Type B pancreatic cell (in vitro differentiated cells): Measurements from ENCODE around the gene TBC1D25. TPM values are rescaled to one million over a fixed set of nuclear protein-coding genes. Genes with fewer than 3 reads are reported as not detected.

Source experiments
- DNase-seq: peaks from one replicate; pipeline ENCODE4 v3.0.0; 2021; ENCODE audit warnings: mixed read lengths; ENCODE audit not compliant: unreplicated experiment; ENCODE audit errors: extremely low spot score
- H3K27ac Mint-ChIP-seq: 2 replicates; pipeline ENCODE4 v1.8.0; 2021; ENCODE audit warnings: mild to moderate bottlenecking, mixed read lengths
- H3K27me3 Mint-ChIP-seq: 2 replicates; pipeline ENCODE4 v1.8.0; 2021; ENCODE audit warnings: mixed read lengths
- H3K36me3 Mint-ChIP-seq: 2 replicates; pipeline ENCODE4 v1.8.0; 2021; ENCODE audit warnings: mixed read lengths
- H3K4me1 Mint-ChIP-seq: one replicate; pipeline ENCODE4 v1.8.0; 2021; ENCODE audit warnings: mixed read lengths; ENCODE audit not compliant: unreplicated experiment
- H3K4me3 Mint-ChIP-seq: 2 replicates; pipeline ENCODE4 v1.8.0; 2021; ENCODE audit warnings: mild to moderate bottlenecking, mixed read lengths
- H3K9me3 Mint-ChIP-seq: 2 replicates; pipeline ENCODE4 v1.8.0; 2021; ENCODE audit warnings: mixed read lengths
- CTCF ChIP-seq: fragments of 200-600 bp; sonication (generic); conservative IDR thresholded peaks from 2 replicates; pipeline ENCODE4 v1.5.0; 2021; ENCODE audit warnings: antibody characterized with exemption, mild to moderate bottlenecking
- total RNA-seq: library from RNA; stranded (reverse); gene quantifications from 2 replicates; pipeline ENCODE4 v1.2.1, GENCODE V29; 2021; ENCODE audit warnings: low replicate concordance

Gene TBC1D25
- total RNA-seq, 1 donor from 2014 or later = 10.6 TPM

- Mint-ChIP-seq H3K27me3 (no peaks in the 10 kb centered on the region), H3K4me3 (no peak overlapping the region), H3K27ac (no peak overlapping the region), H3K9me3 (no peaks in the 10 kb centered on the region), H3K4me1 (peaks cover 7% of the 10 kb centered on the region), H3K36me3 (peaks cover 3% of the 10 kb centered on the region)
- no peak for TF ChIP-seq CTCF
- no peak for DNase-seq
These were observed 27.1 kb upstream of the TBC1D25 start for GRCh38 chrX:48512371-48512935.

DNA sequence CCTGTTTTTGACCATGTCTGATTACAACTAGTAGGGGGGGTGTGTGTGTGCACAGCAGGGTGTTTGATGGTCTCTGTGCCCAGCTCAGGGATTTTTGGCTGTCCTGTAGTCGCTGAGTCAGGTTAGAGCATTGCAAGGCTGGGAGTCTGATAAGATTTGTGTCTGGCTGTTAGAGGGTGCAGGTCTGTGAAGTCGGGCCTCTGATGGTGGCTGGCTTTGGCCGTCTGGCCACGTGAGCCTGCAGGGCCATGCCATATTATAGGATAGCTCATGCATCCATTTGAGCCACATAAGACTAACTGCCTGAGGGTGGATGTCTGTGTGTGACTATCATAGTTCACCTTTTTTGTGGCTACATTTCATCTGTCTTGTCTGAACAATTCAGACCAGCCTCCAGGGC, 25.8 kb upstream of the TBC1D25 start:
- H3K27me3 Mint-ChIP-seq = no peaks in the 10 kb centered on the region
- TF ChIP-seq CTCF = no peak
- H3K4me3 Mint-ChIP-seq = no peak overlapping the region
- H3K36me3 Mint-ChIP-seq = peaks cover 3% of the 10 kb centered on the region
- H3K9me3 Mint-ChIP-seq = no peaks in the 10 kb centered on the region
- no peak overlapping the region for H3K27ac Mint-ChIP-seq
- no peak for DNase-seq
- H3K4me1 Mint-ChIP-seq = peaks cover 7% of the 10 kb centered on the region

- no peak for TF ChIP-seq CTCF
- H3K9me3 Mint-ChIP-seq = no peaks in the 10 kb centered on the region
- H3K36me3 Mint-ChIP-seq = peaks cover 3% of the 10 kb centered on the region
- no peaks in the 10 kb centered on the region for H3K27me3 Mint-ChIP-seq
- H3K4me3 Mint-ChIP-seq = no peak overlapping the region
- no peak for DNase-seq
- H3K27ac Mint-ChIP-seq = no peak overlapping the region
- peaks cover 7% of the 10 kb centered on the region for H3K4me1 Mint-ChIP-seq
These were observed 25.2 kb upstream of the TBC1D25 start for GRCh38 chrX:48514126-48514806.

DNA sequence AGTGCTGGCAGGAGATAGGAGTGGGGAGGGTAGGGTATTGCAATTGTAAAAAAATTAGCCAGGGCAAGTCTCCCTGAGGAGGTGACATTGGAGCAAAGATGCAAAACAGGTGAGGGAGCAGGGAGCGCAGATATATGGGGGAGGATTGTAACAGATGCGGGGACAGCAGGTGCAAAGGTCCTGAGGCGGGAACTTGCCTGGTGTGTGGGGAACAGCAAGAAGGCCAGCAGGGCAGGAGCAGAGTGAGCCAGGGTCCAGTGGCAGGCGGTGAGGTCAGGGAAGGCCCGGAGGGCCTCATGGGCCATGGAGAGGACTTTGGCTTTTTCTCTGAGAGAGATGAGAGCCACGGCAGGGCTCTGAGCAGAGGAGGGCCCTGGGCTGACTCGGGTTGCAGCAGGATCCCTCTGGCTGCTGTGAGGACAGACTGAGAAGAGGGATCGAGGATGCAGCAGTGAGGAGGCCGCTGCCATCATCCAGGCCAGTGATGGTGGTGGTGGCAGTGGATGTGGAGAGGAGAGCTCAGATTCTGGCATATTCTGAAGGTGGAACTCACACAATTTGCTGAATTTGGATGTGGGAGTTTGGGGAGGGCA, 24.6 kb upstream of the TBC1D25 start:
- H3K36me3 Mint-ChIP-seq = peaks cover 3% of the 10 kb centered on the region
- H3K9me3 Mint-ChIP-seq = no peaks in the 10 kb centered on the region
- H3K27ac Mint-ChIP-seq = no peak overlapping the region
- H3K27me3 Mint-ChIP-seq = no peaks in the 10 kb centered on the region
- no peak overlapping the region for H3K4me3 Mint-ChIP-seq
- DNase-seq = no peak
- TF ChIP-seq CTCF = no peak
- H3K4me1 Mint-ChIP-seq = peaks cover under 1% of the 10 kb centered on the region

DNA sequence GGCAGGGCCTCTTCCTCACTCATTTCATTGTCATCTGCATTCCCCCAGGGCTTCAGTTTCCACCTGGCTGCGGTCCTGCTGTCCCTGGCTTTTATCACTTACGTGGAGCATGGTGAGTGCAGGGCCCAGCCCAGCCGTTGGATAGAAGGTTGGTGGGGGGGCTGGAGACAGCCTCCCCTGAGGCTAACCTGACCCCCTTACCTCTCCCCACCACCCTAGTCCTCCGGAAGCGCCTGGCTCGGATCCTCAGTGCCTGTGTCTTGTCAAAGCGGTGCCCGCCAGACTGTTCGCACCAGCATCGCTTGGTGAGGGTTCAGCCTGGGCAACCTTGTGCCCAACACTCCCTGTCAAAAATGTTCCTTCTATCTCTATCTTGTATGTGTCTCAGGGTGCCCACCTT, 23.7 kb upstream of the TBC1D25 start:
- DNase-seq = no peak
- Mint-ChIP-seq H3K4me3 (no peak overlapping the region), H3K9me3 (no peaks in the 10 kb centered on the region), H3K36me3 (peaks cover 7% of the 10 kb centered on the region), H3K27me3 (no peaks in the 10 kb centered on the region), H3K27ac (no peak overlapping the region), H3K4me1 (no peaks in the 10 kb centered on the region)
- no peak for TF ChIP-seq CTCF
